B cell (primary cell): ENCODE results near the gene SGSM1. TPM values are rescaled to one million over a fixed set of nuclear protein-coding genes. Genes with fewer than 3 reads are reported as not detected.

Source experiments
- ATAC-seq: fragments of 200-7000 bp; cut with Tn5 transposase; one replicate; pipeline ENCODE4 v1.10.0; 2021; ENCODE audit warnings: low read depth, mild to moderate bottlenecking, moderate number of reproducible peaks, moderate library complexity
- CTCF ChIA-PET: fragments of 350-600 bp; sonication (Branson Sonifier 250); formaldehyde crosslinking; loops from one replicate; lab custom pipeline; 2021; ENCODE audit warnings: antibody characterized with exemption, inconsistent platforms; lab: Charles Lee
- POLR2A ChIA-PET: fragments of 350-600 bp; sonication (Branson Sonifier 250); formaldehyde crosslinking; loops from one replicate; lab custom pipeline; 2021; ENCODE audit warnings: antibody characterized with exemption; lab: Charles Lee
- DNase-seq: peaks from one replicate; pipeline ENCODE4 v3.0.0; 2013
- H2AFZ ChIP-seq: 2 replicates; pipeline ENCODE4 v1.6.1; 2012; ENCODE audit warnings: mild to moderate bottlenecking, low read depth, low read length; ENCODE audit not compliant: insufficient read depth, poor library complexity, severe bottlenecking
- H3K27ac ChIP-seq, 2 donors: 1 replicate in 1 of 2; 2 replicates in 1 of 2; pipeline ENCODE4 v1.5.1; 2012 to 2013; ENCODE audit warnings: low read length in 2 of 2, mild to moderate bottlenecking in 2 of 2, moderate library complexity in 1 of 2
- H3K27me3 ChIP-seq, 4 experiments: fragments of 200-600 bp in 1 of 4; sonication (generic) in 1 of 4; replicated peaks in 1 of 4; 1 replicate in 2 of 4; 2 replicates in 2 of 4; pipeline versions ENCODE4 v1.6.1 to v1.7.0; 2013 to 2016; ENCODE audit warnings: low read length in 3 of 4, mild to moderate bottlenecking in 2 of 4, mixed read lengths in 1 of 4, moderate library complexity in 1 of 4; ENCODE audit not compliant: insufficient read depth in 4 of 4, control insufficient read depth in 3 of 4; ENCODE audit errors: control extremely low read depth in 1 of 4
- H3K36me3 ChIP-seq, 2 experiments: replicated peaks in 1 of 2; 1 replicate in 1 of 2; 2 replicates in 1 of 2; pipeline versions ENCODE4 v1.6.1 to v1.7.1; 2013; ENCODE audit warnings: low read length in 1 of 2; ENCODE audit not compliant: insufficient read depth in 2 of 2, control insufficient read depth in 1 of 2; ENCODE audit errors: control extremely low read depth in 1 of 2, extremely low read depth in 1 of 2
- H3K4me1 ChIP-seq, 2 donors: fragments of 200-600 bp in 1 of 2; sonication (generic) in 1 of 2; 1 replicate in 1 of 2; 2 replicates in 1 of 2; pipeline versions ENCODE4 v1.5.1 to v1.6.1; 2013 to 2017; ENCODE audit warnings: low read length in 2 of 2; ENCODE audit not compliant: control insufficient read depth in 2 of 2, insufficient read depth in 2 of 2
- H3K4me2 ChIP-seq: replicated peaks from 2 replicates; pipeline ENCODE3; 2012; ENCODE audit warnings: mild to moderate bottlenecking, low read depth, low read length; ENCODE audit not compliant: poor library complexity, severe bottlenecking
- H3K4me3 ChIP-seq, 5 experiments: fragments of 200-600 bp in 1 of 5; sonication (generic) in 1 of 5; 1 replicate in 3 of 5; 2 replicates in 2 of 5; pipeline versions ENCODE4 v1.5.1 to v1.7.0; 2011 to 2016; ENCODE audit warnings: low read length in 4 of 5, mild to moderate bottlenecking in 4 of 5, low read depth in 2 of 5, control low read depth in 1 of 5, moderate library complexity in 1 of 5; ENCODE audit not compliant: insufficient read depth in 1 of 5; ENCODE audit errors: control extremely low read depth in 1 of 5, extremely low read depth in 1 of 5
- H3K79me2 ChIP-seq: fragments of 200-600 bp; sonication (generic); one replicate; pipeline ENCODE4 v1.6.0; 2016; ENCODE audit warnings: low read length; ENCODE audit not compliant: control insufficient read depth, insufficient read depth
- H3K9ac ChIP-seq: fragments of 200-600 bp; sonication (generic); 2 replicates; pipeline ENCODE4 v1.6.1; 2017; ENCODE audit warnings: mild to moderate bottlenecking, low read length, moderate library complexity
- H3K9me3 ChIP-seq, 3 donors: one replicate each; pipeline versions ENCODE4 v1.6.1 to v1.7.1; 2013; ENCODE audit warnings: low read length in 2 of 3; ENCODE audit not compliant: control insufficient read depth in 2 of 3, insufficient read depth in 1 of 3; ENCODE audit errors: control extremely low read depth in 1 of 3
- H4K20me1 ChIP-seq: 2 replicates; pipeline ENCODE4 v1.6.0; 2012; ENCODE audit warnings: mild to moderate bottlenecking, low read length; ENCODE audit not compliant: insufficient read depth, control insufficient read depth, poor library complexity, severe bottlenecking
- H3K27ac Mint-ChIP-seq: one replicate; pipeline ENCODE4 v1.8.0; 2021; ENCODE audit warnings: mixed read lengths
- H3K27me3 Mint-ChIP-seq: one replicate; pipeline ENCODE4 v1.8.0; 2021; ENCODE audit warnings: mixed read lengths
- H3K4me1 Mint-ChIP-seq: one replicate; pipeline ENCODE4 v1.8.0; 2021; ENCODE audit warnings: mixed read lengths
- H3K4me3 Mint-ChIP-seq: one replicate; pipeline ENCODE4 v1.8.0; 2021; ENCODE audit warnings: mixed read lengths
- H3K9me3 Mint-ChIP-seq: one replicate; pipeline ENCODE4 v1.8.0; 2022; ENCODE audit warnings: mixed read lengths; ENCODE audit not compliant: insufficient read depth
- EZH2 ChIP-seq: IDR thresholded peaks from 2 replicates; pipeline ENCODE4 v1.6.1; 2012; ENCODE audit warnings: borderline replicate concordance, low read depth, mild to moderate bottlenecking, moderate library complexity, low read length; ENCODE audit not compliant: insufficient read depth, poor library complexity, severe bottlenecking
- WGBS: methylation state at CpG from one replicate; pipeline ENCODE4 v1.1.5; 2013; ENCODE audit warnings: missing lambda C conversion rate; ENCODE audit not compliant: insufficient coverage; 5-methylcytosine and 5-hydroxymethylcytosine counted together
- intact Hi-C: fragments of 100-400 bp; cut with micrococcal nuclease; formaldehyde crosslinking; loops from one replicate; pipeline ENCODE4 v1.10.0; 2022
- polyA plus RNA-seq: library from polyadenylated mRNA; depleted of rRNA; stranded (reverse); fragments of >200 nt; gene quantifications from 2 replicates; pipeline ENCODE4 v1.2.3, GENCODE V29; 2012
- total RNA-seq, 2 donors: library from RNA; stranded (reverse); fragments of 120-200 nt in 1 of 2; gene quantifications; 1 replicate in 1 of 2; 2 replicates in 1 of 2; pipeline versions ENCODE4 v1.2.3 to v1.2.4, GENCODE V29; 2013 to 2022
- TF ChIP-seq, protein P1 (sequence below): fragments of 200-600 bp; IDR thresholded peaks from one replicate; pipeline ENCODE4 v1.8.0; 2022; ENCODE audit warnings: antibody characterized with exemption, mild to moderate bottlenecking

Gene SGSM1
- total and polyA plus RNA-seq, 2 donors (not counting 1 experiment from before 2014, with no cell fraction given) = 0.91 to 1.3 TPM

GRCh38 chr22:24760708-24761306, 45.2 kb upstream of the SGSM1 start:
- no peak for DNase-seq
- no peak overlapping the region for H3K4me3 ChIP-seq
- H3K4me2 ChIP-seq = no peak overlapping the region
- no peaks in the 10 kb centered on the region for H3K9me3 ChIP-seq
- Mint-ChIP-seq H3K4me1 (no peaks in the 10 kb centered on the region), H3K27ac (no peak overlapping the region), H3K9me3 (no peaks in the 10 kb centered on the region), H3K4me3 (no peak overlapping the region), H3K27me3 (peaks cover 16% of the 10 kb centered on the region)
- POLR2A ChIA-PET = no interaction called here
- 87% methylated on average over 3 of the region's 7 CpGs for WGBS
- no peaks in the 10 kb centered on the region for H3K4me1 ChIP-seq
- H4K20me1 ChIP-seq = no peaks in the 10 kb centered on the region
- H3K79me2 ChIP-seq = no peaks in the 10 kb centered on the region
- H3K36me3 ChIP-seq = no peaks in the 10 kb centered on the region
- CTCF ChIA-PET = interaction anchor here (0.7 to 3.0 kb wide), 3 partner anchors 8 to 614 kb away, joined by 4 to 17 read pairs (median 4); no protein-coding TSS in a partner anchor
- no peak overlapping the region for H2AFZ ChIP-seq
- peaks cover 0 to 4% (median 2%) of the 10 kb centered on the region in 4 experiments for H3K27me3 ChIP-seq
- no peak overlapping the region for H3K27ac ChIP-seq
- no peak overlapping the region for H3K9ac ChIP-seq
- ATAC-seq = no peak
- intact Hi-C loops = no loop called here
- TF ChIP-seq, protein P1, sequence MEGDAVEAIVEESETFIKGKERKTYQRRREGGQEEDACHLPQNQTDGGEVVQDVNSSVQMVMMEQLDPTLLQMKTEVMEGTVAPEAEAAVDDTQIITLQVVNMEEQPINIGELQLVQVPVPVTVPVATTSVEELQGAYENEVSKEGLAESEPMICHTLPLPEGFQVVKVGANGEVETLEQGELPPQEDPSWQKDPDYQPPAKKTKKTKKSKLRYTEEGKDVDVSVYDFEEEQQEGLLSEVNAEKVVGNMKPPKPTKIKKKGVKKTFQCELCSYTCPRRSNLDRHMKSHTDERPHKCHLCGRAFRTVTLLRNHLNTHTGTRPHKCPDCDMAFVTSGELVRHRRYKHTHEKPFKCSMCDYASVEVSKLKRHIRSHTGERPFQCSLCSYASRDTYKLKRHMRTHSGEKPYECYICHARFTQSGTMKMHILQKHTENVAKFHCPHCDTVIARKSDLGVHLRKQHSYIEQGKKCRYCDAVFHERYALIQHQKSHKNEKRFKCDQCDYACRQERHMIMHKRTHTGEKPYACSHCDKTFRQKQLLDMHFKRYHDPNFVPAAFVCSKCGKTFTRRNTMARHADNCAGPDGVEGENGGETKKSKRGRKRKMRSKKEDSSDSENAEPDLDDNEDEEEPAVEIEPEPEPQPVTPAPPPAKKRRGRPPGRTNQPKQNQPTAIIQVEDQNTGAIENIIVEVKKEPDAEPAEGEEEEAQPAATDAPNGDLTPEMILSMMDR = no peak
- no peak for TF ChIP-seq EZH2

DNA sequence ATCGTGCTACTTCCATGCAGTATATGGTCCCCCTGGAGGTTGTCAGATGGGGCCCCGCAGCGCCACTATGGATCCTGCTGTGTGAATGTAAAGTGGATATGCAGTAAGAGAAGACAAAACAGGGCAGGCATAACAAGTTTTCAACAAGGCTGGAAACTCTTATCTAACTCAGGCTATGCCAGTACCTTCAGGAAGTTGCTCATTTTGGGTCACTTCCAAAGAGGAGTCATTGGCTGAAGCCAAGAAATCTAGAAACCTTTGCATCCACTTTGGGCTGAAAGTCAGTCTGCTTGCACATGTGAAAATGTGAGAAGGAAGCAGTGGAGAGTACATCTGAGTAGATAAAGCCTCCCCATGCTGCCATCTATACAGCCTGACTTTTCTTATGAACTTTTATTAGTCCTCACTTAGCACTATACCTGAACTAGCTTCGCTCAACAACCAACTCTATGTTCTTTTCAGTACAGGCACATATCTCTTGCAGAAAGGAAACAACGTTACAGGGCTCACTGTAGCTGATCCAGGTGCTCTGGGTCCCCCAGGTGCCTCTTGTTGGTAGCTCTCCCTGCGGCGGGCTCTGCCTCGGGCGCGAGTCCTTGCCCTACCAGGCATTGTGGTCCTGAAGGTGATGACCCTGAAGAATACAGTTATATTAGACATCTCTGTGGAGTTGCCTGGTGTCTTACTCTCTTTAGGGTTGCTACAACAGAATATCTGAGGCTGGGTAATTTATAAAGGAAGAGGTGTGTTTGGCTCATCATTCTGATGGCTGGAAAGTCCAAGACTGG, 43.9 kb upstream of the SGSM1 start:
- DNase-seq (no peak), ATAC-seq (no peak)
- H4K20me1 ChIP-seq = no peaks in the 10 kb centered on the region
- H3K4me2 ChIP-seq = no peak overlapping the region
- H3K27me3 Mint-ChIP-seq = peaks cover 11% of the 10 kb centered on the region
- no peak overlapping the region for H3K4me3 Mint-ChIP-seq
- no peaks in the 10 kb centered on the region for H3K9me3 ChIP-seq
- no peaks in the 10 kb centered on the region for H3K79me2 ChIP-seq
- H3K4me3 ChIP-seq = no peak overlapping the region
- peaks cover 0 to 4% (median 2%) of the 10 kb centered on the region in 4 experiments for H3K27me3 ChIP-seq
- ChIA-PET CTCF (interaction anchor here (0.5 to 0.7 kb wide), 2 partner anchors 8 to 88 kb away, joined by 4 read pairs; no protein-coding TSS in a partner anchor), POLR2A (no interaction called here)
- H3K4me1 ChIP-seq = no peaks in the 10 kb centered on the region
- H3K27ac Mint-ChIP-seq = no peak overlapping the region
- no peaks in the 10 kb centered on the region for H3K36me3 ChIP-seq
- H3K27ac ChIP-seq = no peak overlapping the region
- TF ChIP-seq, protein P1 = no peak
- TF ChIP-seq EZH2 = no peak
- no peak overlapping the region for H3K9ac ChIP-seq
- H3K4me1 Mint-ChIP-seq = no peaks in the 10 kb centered on the region
- WGBS = 93% methylated on average over 5 of the region's 10 CpGs
- H2AFZ ChIP-seq = no peak overlapping the region
- no peaks in the 10 kb centered on the region for H3K9me3 Mint-ChIP-seq
- intact Hi-C loops = no loop called here
